Measurements from ENCODE around the gene ZNF454. TPM values are rescaled to one million over a fixed set of nuclear protein-coding genes. Genes with fewer than 3 reads are reported as not detected.

ZNF454 gene
- total RNA-seq, 2 donors from 2014 or later, result not detected

GRCh38 chr5:178989311-178989710, 48.3 kb downstream of the ZNF454 start:
- DNase-seq (ENCODE audit: low spot score in 2 of 2) (no peak), ATAC-seq (no peak)
- peaks cover 9 to 12% of the 10 kb centered on the region in 2 donors for H3K9me3 Mint-ChIP-seq
- no peak overlapping the region for H3K27ac Mint-ChIP-seq
- H3K36me3 Mint-ChIP-seq, result peaks cover 8 to 13% of the 10 kb centered on the region in 2 donors

- H3K27ac Mint-ChIP-seq, result no peak overlapping the region
Measured at GRCh38 chr5:178990491-178990890, 49.5 kb downstream of the ZNF454 start.

GRCh38 chr5:178991190-178992145, 50.5 kb downstream of the ZNF454 start:
- H3K27ac Mint-ChIP-seq, result no peak overlapping the region
- peaks cover 8 to 13% of the 10 kb centered on the region in 2 donors for H3K36me3 Mint-ChIP-seq
- ATAC-seq, result no peak
- peaks cover 9 to 12% of the 10 kb centered on the region in 2 donors for H3K9me3 Mint-ChIP-seq
- no peak for DNase-seq (ENCODE audit: low spot score in 2 of 2)

More at GRCh38 chr5:178990491-178990890, 49.5 kb downstream of the ZNF454 start:
- ATAC-seq (no peak), DNase-seq (ENCODE audit: low spot score in 2 of 2) (no peak)
- H3K36me3 Mint-ChIP-seq, result peaks cover 8 to 13% of the 10 kb centered on the region in 2 donors
- peaks cover 9 to 12% of the 10 kb centered on the region in 2 donors for H3K9me3 Mint-ChIP-seq

GRCh38 chr5:178992291-178992895, 51.4 kb downstream of the ZNF454 start:
- peaks cover under 1 to 13% of the 10 kb centered on the region in 2 donors for H3K36me3 Mint-ChIP-seq
- H3K27ac Mint-ChIP-seq, result no peak overlapping the region
- peaks cover 4 to 9% of the 10 kb centered on the region in 2 donors for H3K9me3 Mint-ChIP-seq
- no peak for DNase-seq (ENCODE audit: low spot score in 2 of 2)
- no peak for ATAC-seq

GRCh38 chr5:178993236-178993765, 52.3 kb downstream of the ZNF454 start:
- no peak for DNase-seq (ENCODE audit: low spot score in 2 of 2)
- Mint-ChIP-seq H3K36me3 (peaks cover 0 to 8% of the 10 kb centered on the region in 2 donors), H3K27ac (no peak overlapping the region), H3K9me3 (peaks cover 4 to 5% of the 10 kb centered on the region in 2 donors)
- no peak for ATAC-seq

- Mint-ChIP-seq H3K27ac (no peak overlapping the region), H3K36me3 (peaks cover 0 to 7% of the 10 kb centered on the region in 2 donors), H3K9me3 (peaks cover 4 to 8% of the 10 kb centered on the region in 2 donors)
- ATAC-seq (no peak), DNase-seq (ENCODE audit: low spot score in 2 of 2) (no peak)
Measured at GRCh38 chr5:178993955-178994579, 53.1 kb downstream of the ZNF454 start.

DNA sequence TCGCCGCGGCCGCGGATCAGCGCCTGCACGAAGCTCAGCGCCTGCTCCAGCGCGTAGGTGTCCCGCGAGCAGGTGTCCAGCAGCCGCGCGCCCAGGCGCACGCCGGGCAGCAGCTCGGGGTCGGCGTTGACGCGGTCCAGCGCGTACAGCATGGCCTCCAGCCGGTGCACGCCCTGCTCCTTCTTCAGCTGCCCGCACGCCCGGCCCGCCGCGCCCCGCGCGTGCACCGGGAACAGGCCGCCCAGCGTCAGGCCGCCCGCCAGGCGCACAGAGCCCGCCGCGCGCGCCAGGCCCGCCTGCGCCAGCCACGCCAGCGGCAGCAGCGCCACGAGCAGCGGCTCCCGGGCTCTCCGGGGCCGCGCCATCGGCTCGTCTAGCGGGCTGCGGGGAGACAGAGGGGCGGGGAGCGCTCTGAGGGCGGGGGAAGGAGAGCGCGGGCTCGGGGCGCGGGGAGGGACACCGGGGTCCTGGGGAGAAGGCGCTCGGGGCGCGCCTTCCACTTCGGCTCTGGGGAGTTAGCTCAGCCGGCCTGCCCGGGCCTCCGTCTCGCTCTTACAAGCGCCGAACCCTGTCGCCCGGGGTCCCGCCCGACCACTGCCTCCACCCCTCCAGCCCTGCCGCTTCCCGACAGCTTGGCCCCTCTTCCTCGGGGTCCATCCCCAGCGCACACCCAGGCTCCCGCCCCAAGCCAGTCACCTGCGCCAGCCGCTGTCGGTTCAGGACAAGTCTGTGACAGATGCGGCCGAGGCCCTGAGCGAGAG, 53.8 kb downstream of the ZNF454 start, which contains the start of gene GRM6:
Gene GRM6 (minus strand): TSS at position 741 of the 761 bp plus-strand sequence. CDS start 376 bp downstream, at position 365.
- ATAC-seq (no peak), DNase-seq (ENCODE audit: low spot score in 2 of 2) (no peak)
- H3K27ac Mint-ChIP-seq, result no peak within 1 kb of the TSS
- H3K9me3 Mint-ChIP-seq, result peaks cover 4 to 8% of the 10 kb centered on the region in 2 donors
- H3K36me3 Mint-ChIP-seq, result peaks cover 0 to 7% of the 10 kb centered on the region in 2 donors

- Mint-ChIP-seq H3K27ac (no peak overlapping the region), H3K36me3 (peaks cover 0 to 7% of the 10 kb centered on the region in 2 donors), H3K9me3 (peaks cover under 1 to 5% of the 10 kb centered on the region in 2 donors)
- ATAC-seq, result no peak
- no peak for DNase-seq (ENCODE audit: low spot score in 2 of 2)
Measured at GRCh38 chr5:178995341-178995690, 54.3 kb downstream of the ZNF454 start.

GRCh38 chr5:178996156-178996555, 55.2 kb downstream of the ZNF454 start:
- H3K9me3 Mint-ChIP-seq, result peaks cover 0 to 3% of the 10 kb centered on the region in 2 donors
- ATAC-seq, result no peak

DNA sequence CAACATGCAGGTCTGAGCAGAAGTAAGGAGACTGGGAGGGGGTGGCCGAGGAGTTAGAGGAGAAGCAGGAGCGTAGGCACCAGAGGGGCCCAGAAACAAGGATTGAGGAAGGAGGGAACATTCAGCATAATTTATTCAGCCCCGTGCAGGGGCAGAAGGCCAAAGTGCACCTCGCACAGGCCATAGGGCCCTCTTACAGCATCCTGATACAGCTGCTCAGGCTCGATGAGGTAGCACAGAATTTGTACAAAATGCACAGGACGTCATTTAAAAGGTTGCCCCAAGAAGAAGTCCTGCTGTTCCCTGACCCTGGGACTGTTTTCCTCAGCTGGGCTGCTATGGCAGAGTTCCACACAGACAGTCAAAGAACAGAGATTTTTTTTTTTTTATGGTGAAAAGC, 56.2 kb downstream of the ZNF454 start:
- H3K9me3 Mint-ChIP-seq, result peaks cover 0 to 8% of the 10 kb centered on the region in 2 donors
- H3K27ac Mint-ChIP-seq, result no peak overlapping the region
- no peak for ATAC-seq
- DNase-seq (ENCODE audit: low spot score in 2 of 2), result no peak
- H3K36me3 Mint-ChIP-seq, result peaks cover 0 to 7% of the 10 kb centered on the region in 2 donors

More at GRCh38 chr5:178996156-178996555, 55.2 kb downstream of the ZNF454 start:
- H3K27ac Mint-ChIP-seq, result no peak overlapping the region
- peaks cover 0 to 7% of the 10 kb centered on the region in 2 donors for H3K36me3 Mint-ChIP-seq
- no peak for DNase-seq (ENCODE audit: low spot score in 2 of 2)

DNA sequence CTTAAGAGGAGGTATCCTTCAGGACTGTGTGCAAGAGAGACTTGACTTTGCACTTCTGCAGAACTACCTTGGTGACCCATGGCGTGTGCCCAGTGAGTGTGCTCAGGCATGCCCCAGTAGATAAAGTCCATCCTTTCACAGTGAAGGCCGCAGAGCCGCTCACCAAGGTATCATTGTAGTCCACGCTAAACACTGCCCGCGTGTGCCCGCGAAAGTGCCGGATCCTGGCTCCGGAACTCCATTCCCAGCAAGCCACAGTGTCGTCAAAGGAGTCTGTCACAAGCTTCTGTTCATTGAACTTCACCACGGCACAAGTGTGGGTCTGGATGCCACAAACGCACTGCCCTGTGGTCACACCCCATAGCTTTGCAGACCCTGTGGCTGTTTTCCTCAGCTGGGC, 57.4 kb downstream of the ZNF454 start:
- H3K36me3 Mint-ChIP-seq, result peaks cover 0 to 11% of the 10 kb centered on the region in 2 donors
- no peak overlapping the region for H3K27ac Mint-ChIP-seq
- peaks cover 0 to 12% of the 10 kb centered on the region in 2 donors for H3K9me3 Mint-ChIP-seq
- DNase-seq (ENCODE audit: low spot score in 2 of 2) (no peak), ATAC-seq (no peak)

GRCh38 chr5:179006564-179006963, 65.6 kb downstream of the ZNF454 start:
- peaks cover 14% of the 10 kb centered on the region in 2 donors for H3K36me3 Mint-ChIP-seq
- H3K9me3 Mint-ChIP-seq, result peaks cover 22 to 30% of the 10 kb centered on the region in 2 donors
- no peak for ATAC-seq
- no peak for DNase-seq (ENCODE audit: low spot score in 2 of 2)
- H3K27ac Mint-ChIP-seq, result no peak overlapping the region

GRCh38 chr5:179008667-179009066, 67.7 kb downstream of the ZNF454 start:
- no peak overlapping the region for H3K27ac Mint-ChIP-seq
- DNase-seq (ENCODE audit: low spot score in 2 of 2) (no peak), ATAC-seq (no peak)
- H3K9me3 Mint-ChIP-seq, result peaks cover 27 to 30% of the 10 kb centered on the region in 2 donors
- H3K36me3 Mint-ChIP-seq, result peaks cover 13 to 18% of the 10 kb centered on the region in 2 donors

All from activated naive CD4-positive, alpha-beta T cell treated with anti-CD3 and anti-CD28 coated beads, Interleukin-2, amount 50 U/mL, for 72 hours (primary cell).